Activated CD4-positive, alpha-beta T cell treated with anti-CD3 and anti-CD28 coated beads, Interleukin-2, amount 10 ng/mL, durations not matched to agents 24 days and 14 days (primary cell): ENCODE data around the gene CC2D2A. TPM values are rescaled to one million over a fixed set of nuclear protein-coding genes. Genes with fewer than 3 reads are reported as not detected.

Experiments
- DNase-seq: peaks from one replicate; pipeline ENCODE4 v3.0.0; 2022
- H3K27ac Mint-ChIP-seq: one replicate; pipeline ENCODE4 v1.8.0; 2022; ENCODE audit warnings: mild to moderate bottlenecking, mixed read lengths
- H3K27me3 Mint-ChIP-seq: one replicate; pipeline ENCODE4 v1.8.0; 2022; ENCODE audit warnings: mixed read lengths
- H3K36me3 Mint-ChIP-seq: one replicate; pipeline ENCODE4 v1.8.0; 2022; ENCODE audit warnings: low read depth, mild to moderate bottlenecking, mixed read lengths
- H3K4me1 Mint-ChIP-seq: one replicate; pipeline ENCODE4 v1.8.0; 2021; ENCODE audit warnings: mixed read lengths
- H3K4me3 Mint-ChIP-seq: one replicate; pipeline ENCODE4 v1.8.0; 2022; ENCODE audit warnings: mild to moderate bottlenecking, moderate library complexity, mixed read lengths
- H3K9me3 Mint-ChIP-seq: one replicate; pipeline ENCODE4 v1.8.0; 2021; ENCODE audit warnings: mixed read lengths
- intact Hi-C: fragments of 100-400 bp; cut with micrococcal nuclease; formaldehyde crosslinking; loops from one replicate; pipeline ENCODE4 v1.15.1; 2023
- total RNA-seq: library from RNA; stranded (reverse); gene quantifications from 2 replicates; pipeline ENCODE4 v1.2.3, GENCODE V29; 2022

Gene CC2D2A
- total RNA-seq, 1 donor from 2014 or later, result not detected

- DNase-seq, result no peak
- no peaks in the 10 kb centered on the region for H3K27me3 Mint-ChIP-seq
- H3K4me1 Mint-ChIP-seq, result peaks cover 10% of the 10 kb centered on the region
- H3K36me3 Mint-ChIP-seq, result peaks cover 5% of the 10 kb centered on the region
- intact Hi-C loops, result no loop called here
- H3K4me3 Mint-ChIP-seq, result no peak overlapping the region
- H3K9me3 Mint-ChIP-seq, result no peaks in the 10 kb centered on the region
- H3K27ac Mint-ChIP-seq, result no peak overlapping the region
Measured at GRCh38 chr4:15542760-15543159, 73.1 kb downstream of the CC2D2A start.

GRCh38 chr4:15543537-15544247 lies 74.0 kb downstream of the CC2D2A start:
- Mint-ChIP-seq H3K36me3 (peaks cover 5% of the 10 kb centered on the region), H3K4me1 (peaks cover 10% of the 10 kb centered on the region), H3K4me3 (no peak overlapping the region), H3K9me3 (no peaks in the 10 kb centered on the region), H3K27me3 (no peaks in the 10 kb centered on the region), H3K27ac (no peak overlapping the region)
- no peak for DNase-seq
- intact Hi-C loops, result no loop called here

GRCh38 chr4:15544248-15544729 lies 74.6 kb downstream of the CC2D2A start:
- Mint-ChIP-seq H3K27me3 (no peaks in the 10 kb centered on the region), H3K9me3 (no peaks in the 10 kb centered on the region), H3K4me3 (no peak overlapping the region), H3K4me1 (peaks cover 10% of the 10 kb centered on the region), H3K27ac (no peak overlapping the region), H3K36me3 (peaks cover 5% of the 10 kb centered on the region)
- intact Hi-C loops, result no loop called here
- no peak for DNase-seq

GRCh38 chr4:15545371-15545770 lies 75.7 kb downstream of the CC2D2A start:
- intact Hi-C loops, result no loop called here
- H3K4me3 Mint-ChIP-seq, result no peak overlapping the region
- H3K27ac Mint-ChIP-seq, result no peak overlapping the region
- peaks cover 5% of the 10 kb centered on the region for H3K36me3 Mint-ChIP-seq
- H3K27me3 Mint-ChIP-seq, result no peaks in the 10 kb centered on the region
- no peaks in the 10 kb centered on the region for H3K9me3 Mint-ChIP-seq
- peaks cover 10% of the 10 kb centered on the region for H3K4me1 Mint-ChIP-seq
- DNase-seq, result no peak

- Mint-ChIP-seq H3K27ac (no peak overlapping the region), H3K4me1 (peaks cover 10% of the 10 kb centered on the region), H3K4me3 (peak overlapping the region; percentile 29), H3K9me3 (no peaks in the 10 kb centered on the region), H3K36me3 (peaks cover 5% of the 10 kb centered on the region), H3K27me3 (no peaks in the 10 kb centered on the region)
- intact Hi-C loops, result no loop called here
- peak; percentile 79 for DNase-seq
Measured at GRCh38 chr4:15547392-15547791, 77.7 kb downstream of the CC2D2A start.

- Mint-ChIP-seq H3K4me1 (peaks cover 9% of the 10 kb centered on the region), H3K27me3 (no peaks in the 10 kb centered on the region), H3K36me3 (peaks cover 3% of the 10 kb centered on the region), H3K27ac (no peak overlapping the region), H3K4me3 (no peak overlapping the region), H3K9me3 (no peaks in the 10 kb centered on the region)
- no peak for DNase-seq
- intact Hi-C loops, result no loop called here
Measured at GRCh38 chr4:15550491-15550890, 80.8 kb downstream of the CC2D2A start.

- DNase-seq, result no peak
- Mint-ChIP-seq H3K27ac (no peak overlapping the region), H3K36me3 (no peaks in the 10 kb centered on the region), H3K4me3 (no peak overlapping the region), H3K27me3 (no peaks in the 10 kb centered on the region), H3K4me1 (peaks cover 5% of the 10 kb centered on the region), H3K9me3 (no peaks in the 10 kb centered on the region)
- intact Hi-C loops, result no loop called here
Measured at GRCh38 chr4:15551740-15552446, 82.2 kb downstream of the CC2D2A start.

GRCh38 chr4:15552557-15553362 lies 83.1 kb downstream of the CC2D2A start:
- H3K36me3 Mint-ChIP-seq, result no peaks in the 10 kb centered on the region
- H3K4me3 Mint-ChIP-seq, result no peak overlapping the region
- intact Hi-C loops, result no loop called here
- H3K4me1 Mint-ChIP-seq, result no peaks in the 10 kb centered on the region
- H3K27me3 Mint-ChIP-seq, result no peaks in the 10 kb centered on the region
- H3K9me3 Mint-ChIP-seq, result no peaks in the 10 kb centered on the region
- no peak for DNase-seq
- no peak overlapping the region for H3K27ac Mint-ChIP-seq

GRCh38 chr4:15556511-15557092 lies 86.9 kb downstream of the CC2D2A start:
- Mint-ChIP-seq H3K4me3 (no peak overlapping the region), H3K4me1 (no peaks in the 10 kb centered on the region), H3K36me3 (no peaks in the 10 kb centered on the region), H3K9me3 (no peaks in the 10 kb centered on the region), H3K27me3 (no peaks in the 10 kb centered on the region), H3K27ac (no peak overlapping the region)
- intact Hi-C loops, result no loop called here
- DNase-seq, result no peak

GRCh38 chr4:15557786-15558550 lies 88.3 kb downstream of the CC2D2A start:
- H3K4me3 Mint-ChIP-seq, result no peak overlapping the region
- DNase-seq, result no peak
- H3K9me3 Mint-ChIP-seq, result no peaks in the 10 kb centered on the region
- intact Hi-C loops, result no loop called here
- no peak overlapping the region for H3K27ac Mint-ChIP-seq
- H3K4me1 Mint-ChIP-seq, result peaks cover 3% of the 10 kb centered on the region
- H3K27me3 Mint-ChIP-seq, result no peaks in the 10 kb centered on the region
- no peaks in the 10 kb centered on the region for H3K36me3 Mint-ChIP-seq

- intact Hi-C loops, result no loop called here
- H3K4me1 Mint-ChIP-seq, result peaks cover 3% of the 10 kb centered on the region
- no peak overlapping the region for H3K4me3 Mint-ChIP-seq
- H3K9me3 Mint-ChIP-seq, result no peaks in the 10 kb centered on the region
- no peak overlapping the region for H3K27ac Mint-ChIP-seq
- H3K27me3 Mint-ChIP-seq, result no peaks in the 10 kb centered on the region
- H3K36me3 Mint-ChIP-seq, result no peaks in the 10 kb centered on the region
- no peak for DNase-seq
Measured at GRCh38 chr4:15558561-15558960, 88.9 kb downstream of the CC2D2A start.

- no peaks in the 10 kb centered on the region for H3K27me3 Mint-ChIP-seq
- no peak overlapping the region for H3K27ac Mint-ChIP-seq
- H3K4me1 Mint-ChIP-seq, result peaks cover 3% of the 10 kb centered on the region
- no peak for DNase-seq
- intact Hi-C loops, result no loop called here
- peaks cover 4% of the 10 kb centered on the region for H3K9me3 Mint-ChIP-seq
- H3K36me3 Mint-ChIP-seq, result no peaks in the 10 kb centered on the region
- H3K4me3 Mint-ChIP-seq, result no peak overlapping the region
Measured at GRCh38 chr4:15562114-15562513, 92.4 kb downstream of the CC2D2A start.

GRCh38 chr4:15562623-15563022 lies 92.9 kb downstream of the CC2D2A start:
- intact Hi-C loops, result no loop called here
- peaks cover 4% of the 10 kb centered on the region for H3K9me3 Mint-ChIP-seq
- no peak overlapping the region for H3K27ac Mint-ChIP-seq
- H3K27me3 Mint-ChIP-seq, result no peaks in the 10 kb centered on the region
- no peak overlapping the region for H3K4me3 Mint-ChIP-seq
- peaks cover 3% of the 10 kb centered on the region for H3K4me1 Mint-ChIP-seq
- no peak for DNase-seq
- H3K36me3 Mint-ChIP-seq, result no peaks in the 10 kb centered on the region
